GM12878 (cell line): Measurements from ENCODE around the gene SPIN1. TPM values are rescaled to one million over a fixed set of nuclear protein-coding genes. Genes with fewer than 3 reads are reported as not detected.

Experiments used
- ATAC-seq: fragments of 200-7000 bp; cut with Tn5 transposase; 3 replicates; pipeline ENCODE4 v1.9.1; 2020; ENCODE audit warnings: mild to moderate bottlenecking, moderate library complexity
- BruUV-seq: library from RNA; stranded (reverse); fragments of 400-500 nt; replicated peaks from 2 replicates; lab custom pipeline; 2021; lab: Mats Ljungman, UMichigan
- CTCF ChIA-PET: fragments of 300-600 bp; sonication (Branson Sonifier 250); formaldehyde crosslinking; extraction: SDS; loops from one replicate; lab custom pipeline; 2021; ENCODE audit warnings: inconsistent platforms; lab: Yijun Ruan, JAX
- POLR2A ChIA-PET: fragments of 350-600 bp; formaldehyde crosslinking; extraction: SDS; loops from one replicate; lab custom pipeline; 2021; ENCODE audit warnings: inconsistent platforms; lab: Charles Lee
- RAD21 ChIA-PET: fragments of 300-600 bp; sonication (Branson Sonifier 250); formaldehyde crosslinking; loops from one replicate; lab custom pipeline; 2023; ENCODE audit warnings: antibody characterized with exemption; ENCODE audit not compliant: unreplicated experiment; lab: Charles Lee
- SMC1A ChIA-PET: fragments of 300-600 bp; sonication (Branson Sonifier 250); formaldehyde crosslinking; loops from one replicate; lab custom pipeline; 2023; ENCODE audit not compliant: unreplicated experiment, uncharacterized antibody; lab: Charles Lee
- DNase-seq: peaks from one replicate; pipeline ENCODE4 v3.0.0-alpha.2; 2011; ENCODE audit warnings: low read depth, low spot score
- FAIRE-seq: peaks from 3 replicates; lab custom pipeline; 2011; peaks lifted over from hg19 to GRCh38; lab: Jason Lieb, UNC
- H2AFZ ChIP-seq: 2 replicates; pipeline ENCODE4 v1.6.0; 2011; ENCODE audit warnings: low read depth, low read length, control low read depth; ENCODE audit not compliant: control insufficient read depth
- H3K27ac ChIP-seq: 2 replicates; pipeline ENCODE4 v1.5.1; 2011; ENCODE audit warnings: control low read depth; ENCODE audit not compliant: control insufficient read depth, insufficient read depth
- H3K27me3 ChIP-seq, 2 experiments: replicated peaks in 1 of 2; 2 replicates each; pipeline versions ENCODE4 v1.6.0 to v1.6.1; 2011; ENCODE audit warnings: low read length in 1 of 2; ENCODE audit not compliant: control insufficient read depth in 2 of 2, insufficient read depth in 2 of 2
- H3K36me3 ChIP-seq, 2 experiments: 2 replicates each; pipeline ENCODE4 v1.5.1; 2011; ENCODE audit warnings: low read length in 1 of 2; ENCODE audit not compliant: control insufficient read depth in 2 of 2, insufficient read depth in 2 of 2
- H3K4me1 ChIP-seq: 2 replicates; pipeline ENCODE4 v1.6.1; 2011; ENCODE audit warnings: mild to moderate bottlenecking, low read length, moderate library complexity, mixed read lengths; ENCODE audit not compliant: control insufficient read depth, insufficient read depth
- H3K4me2 ChIP-seq: 2 replicates; pipeline ENCODE4 v1.6.0; 2011; ENCODE audit warnings: control low read depth; ENCODE audit not compliant: control insufficient read depth, insufficient read depth
- H3K4me3 ChIP-seq: fragments of 200-600 bp; sonication (generic); 2 replicates; pipeline ENCODE4 v1.5.1; 2016
- H3K79me2 ChIP-seq: 2 replicates; pipeline ENCODE4 v1.6.0; 2011; ENCODE audit warnings: low read length; ENCODE audit not compliant: control insufficient read depth, insufficient read depth
- H3K9ac ChIP-seq: 2 replicates; pipeline ENCODE4 v1.8.0; 2011; ENCODE audit warnings: low read length, control low read depth, mixed read lengths; ENCODE audit not compliant: control insufficient read depth, insufficient read depth
- H3K9me3 ChIP-seq: replicated peaks from 3 replicates; pipeline ENCODE4 v1.5.1; 2011; ENCODE audit warnings: mild to moderate bottlenecking, low read length; ENCODE audit not compliant: control insufficient read depth, insufficient read depth
- H4K20me1 ChIP-seq: 2 replicates; pipeline ENCODE4 v1.6.0; 2011; ENCODE audit not compliant: control insufficient read depth, insufficient read depth
- HDGF ChIP-seq: fragments of 450-650 bp; IDR thresholded peaks from 2 replicates; pipeline ENCODE4 v1.6.1; 2016; ENCODE audit warnings: antibody characterized with exemption
- NFYB ChIP-seq: IDR thresholded peaks from 2 replicates; pipeline ENCODE4 v1.6.1; 2011; ENCODE audit warnings: low read depth, mild to moderate bottlenecking, low read length, improper control_type of control experiment, moderate library complexity; ENCODE audit not compliant: insufficient read depth
- ZBTB40 ChIP-seq: fragments of 450-650 bp; IDR thresholded peaks from 2 replicates; pipeline ENCODE4 v1.6.1; 2016; ENCODE audit warnings: mild to moderate bottlenecking, moderate library complexity, borderline replicate concordance
- WGBS: methylation state at CpG from one replicate; pipeline ENCODE4 v1.1.6; 2016; ENCODE audit warnings: low lambda C conversion rate; ENCODE audit not compliant: insufficient replicate concordance, insufficient coverage; ENCODE audit errors: missing lambda C conversion rate; 5-methylcytosine and 5-hydroxymethylcytosine counted together
- in situ Hi-C: fragments of 300-500 bp; cut with MboI; formaldehyde crosslinking; loops from 9 replicates; pipeline ENCODE4 v1.14.3; 2018; ENCODE audit warnings: mixed read lengths
- intact Hi-C: fragments of 100-400 bp; cut with micrococcal nuclease; formaldehyde crosslinking; loops from one replicate; pipeline ENCODE4 v1.14.2; 2022; ENCODE audit not compliant: unreplicated experiment
- polyA plus RNA-seq, 11 experiments: library from polyadenylated mRNA; depleted of rRNA in 4 of 11; unstranded in 6 of 11; stranded (reverse) in 5 of 11; fragments of >200 nt; fragmentation: Nextera tagmentation in 4 of 11; fragmentation: Illumina TruSeq in 1 of 11; extraction: Ambion mirVana in 4 of 11; extraction: Trizol in 1 of 11; gene quantifications; 1 replicate in 1 of 11; 2 replicates in 10 of 11; pipeline versions ENCODE4 v1.2.1 to v1.2.3, GENCODE V29; 2011 to 2016; ENCODE audit warnings: inconsistent platforms in 2 of 11, missing spikeins in 2 of 11, low read depth in 1 of 11
- total RNA-seq, 4 experiments: library from RNA; depleted of rRNA in 3 of 4; stranded (reverse); fragments of >200 nt in 3 of 4; fragmentation: Illumina TruSeq in 1 of 4; extraction: Trizol in 1 of 4; gene quantifications; 2 replicates each; pipeline versions ENCODE4 v1.2.1 to v1.2.3, GENCODE V29; 2013 to 2021

SPIN1 gene
- total and polyA plus RNA-seq, 10 of the 15 experiments (the other 5 are each of a cell fraction or from before 2014, with no cell fraction given), result 6.6 to 30.3 (median 17.1) TPM

GRCh38 chr9:88464851-88465250 is 76.6 kb downstream of the SPIN1 start:
- Histone ChIP-seq H4K20me1 (no peaks in the 10 kb centered on the region), H3K79me2 (no peaks in the 10 kb centered on the region), H3K4me1 (no peaks in the 10 kb centered on the region), H3K36me3 (no peaks in the 10 kb centered on the region), H3K27ac (no peak overlapping the region), H2AFZ (no peak overlapping the region), H3K27me3 (no peaks in the 10 kb centered on the region), H3K9ac (no peak overlapping the region), H3K4me3 (no peak overlapping the region), H3K4me2 (no peak overlapping the region), H3K9me3 (no peaks in the 10 kb centered on the region)
- POLR2A ChIA-PET, result no interaction called here
- FAIRE-seq (no peak), DNase-seq (no peak), ATAC-seq (no peak)
- no TSS peak for BruUV-seq
- no peak for TF ChIP-seq ZBTB40
- TF ChIP-seq NFYB, result no peak
- no peak for TF ChIP-seq HDGF
- in situ Hi-C loops (no loop called here), intact Hi-C loops (no loop called here)
- WGBS, result 54% methylated on average over 1 of the region's 1 CpG
- CTCF ChIA-PET, result no interaction called here
- SMC1A ChIA-PET, result no interaction called here
- RAD21 ChIA-PET, result no interaction called here
